Vagina (tissue), 2 donors: ENCODE measurements around the gene IGDCC3.

ENCODE experiments used
- POLR2A ChIP-seq, 2 donors: fragments of 450-650 bp; IDR thresholded peaks; one replicate each; pipeline ENCODE4 v1.6.1; 2017; ENCODE audit warnings: antibody characterized with exemption in 2 of 2, mild to moderate bottlenecking in 2 of 2, moderate library complexity in 2 of 2
- TF ChIP-seq, protein P1 (sequence below), 3 experiments: fragments of 450-650 bp in 2 of 3; fragments of 200-600 bp in 1 of 3; sonication (generic) in 1 of 3; IDR thresholded peaks; one replicate each; pipeline ENCODE4 v1.5.1; 2017 to 2019; ENCODE audit warnings: antibody characterized with exemption in 3 of 3, mild to moderate bottlenecking in 2 of 3, moderate library complexity in 2 of 3

DNA sequence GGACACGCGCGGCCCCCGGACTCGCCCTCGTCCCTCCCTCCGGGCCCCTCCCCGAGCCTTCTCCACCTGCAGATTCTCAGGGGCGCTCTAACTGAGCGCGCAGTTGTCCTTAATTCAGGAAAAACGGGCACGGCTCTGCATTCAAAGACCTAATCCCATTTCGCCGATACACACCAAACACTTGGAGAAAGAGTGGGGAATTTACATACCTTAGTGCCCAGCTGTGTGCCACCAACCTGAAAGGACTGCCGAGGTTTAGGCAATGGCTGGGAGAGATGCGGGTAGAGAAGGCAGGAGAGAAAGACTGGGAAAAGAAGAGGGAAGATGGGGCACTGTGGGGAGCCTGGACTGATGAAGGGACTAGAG lies 21.8 kb downstream of the IGDCC3 start:
- TF ChIP-seq, protein P1, sequence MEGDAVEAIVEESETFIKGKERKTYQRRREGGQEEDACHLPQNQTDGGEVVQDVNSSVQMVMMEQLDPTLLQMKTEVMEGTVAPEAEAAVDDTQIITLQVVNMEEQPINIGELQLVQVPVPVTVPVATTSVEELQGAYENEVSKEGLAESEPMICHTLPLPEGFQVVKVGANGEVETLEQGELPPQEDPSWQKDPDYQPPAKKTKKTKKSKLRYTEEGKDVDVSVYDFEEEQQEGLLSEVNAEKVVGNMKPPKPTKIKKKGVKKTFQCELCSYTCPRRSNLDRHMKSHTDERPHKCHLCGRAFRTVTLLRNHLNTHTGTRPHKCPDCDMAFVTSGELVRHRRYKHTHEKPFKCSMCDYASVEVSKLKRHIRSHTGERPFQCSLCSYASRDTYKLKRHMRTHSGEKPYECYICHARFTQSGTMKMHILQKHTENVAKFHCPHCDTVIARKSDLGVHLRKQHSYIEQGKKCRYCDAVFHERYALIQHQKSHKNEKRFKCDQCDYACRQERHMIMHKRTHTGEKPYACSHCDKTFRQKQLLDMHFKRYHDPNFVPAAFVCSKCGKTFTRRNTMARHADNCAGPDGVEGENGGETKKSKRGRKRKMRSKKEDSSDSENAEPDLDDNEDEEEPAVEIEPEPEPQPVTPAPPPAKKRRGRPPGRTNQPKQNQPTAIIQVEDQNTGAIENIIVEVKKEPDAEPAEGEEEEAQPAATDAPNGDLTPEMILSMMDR (IDR thresholded peaks at IDR 0.05): no peak
- TF ChIP-seq POLR2A (IDR thresholded peaks at IDR 0.05): no peak
